ENCODE measurements around the gene TMEM17. TPM values are rescaled to one million over a fixed set of nuclear protein-coding genes. Genes with fewer than 3 reads are reported as not detected.

Gene TMEM17
- total and polyA plus RNA-seq, 9 donors: 0.94 to 3.0 (median 2.3) TPM

GRCh38 chr2:62545261-62545660, 39.3 kb upstream of the TMEM17 start:
- H3K27ac ChIP-seq: no peak overlapping the region
- intact Hi-C loops (cut with DNase I): no loop called here
- WGBS, 3 donors: 95 to 99% (median 96%) methylated on average over 6 of the region's 6 CpGs
- H3K4me1 ChIP-seq (ENCODE audit: insufficient read depth): no peaks in the 10 kb centered on the region
- no peak overlapping the region for H3K4me3 ChIP-seq
- DNase-seq: no peak
- H3K27me3 ChIP-seq: no peaks in the 10 kb centered on the region
- TF ChIP-seq POLR2A (IDR thresholded peaks at IDR 0.05) (no peak), EP300 (IDR thresholded peaks at IDR 0.05) (no peak)
- TF ChIP-seq, protein P1, sequence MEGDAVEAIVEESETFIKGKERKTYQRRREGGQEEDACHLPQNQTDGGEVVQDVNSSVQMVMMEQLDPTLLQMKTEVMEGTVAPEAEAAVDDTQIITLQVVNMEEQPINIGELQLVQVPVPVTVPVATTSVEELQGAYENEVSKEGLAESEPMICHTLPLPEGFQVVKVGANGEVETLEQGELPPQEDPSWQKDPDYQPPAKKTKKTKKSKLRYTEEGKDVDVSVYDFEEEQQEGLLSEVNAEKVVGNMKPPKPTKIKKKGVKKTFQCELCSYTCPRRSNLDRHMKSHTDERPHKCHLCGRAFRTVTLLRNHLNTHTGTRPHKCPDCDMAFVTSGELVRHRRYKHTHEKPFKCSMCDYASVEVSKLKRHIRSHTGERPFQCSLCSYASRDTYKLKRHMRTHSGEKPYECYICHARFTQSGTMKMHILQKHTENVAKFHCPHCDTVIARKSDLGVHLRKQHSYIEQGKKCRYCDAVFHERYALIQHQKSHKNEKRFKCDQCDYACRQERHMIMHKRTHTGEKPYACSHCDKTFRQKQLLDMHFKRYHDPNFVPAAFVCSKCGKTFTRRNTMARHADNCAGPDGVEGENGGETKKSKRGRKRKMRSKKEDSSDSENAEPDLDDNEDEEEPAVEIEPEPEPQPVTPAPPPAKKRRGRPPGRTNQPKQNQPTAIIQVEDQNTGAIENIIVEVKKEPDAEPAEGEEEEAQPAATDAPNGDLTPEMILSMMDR (IDR thresholded peaks at IDR 0.05): no peak
- no peaks in the 10 kb centered on the region for H3K36me3 ChIP-seq
- H3K9me3 ChIP-seq: no peaks in the 10 kb centered on the region

DNA sequence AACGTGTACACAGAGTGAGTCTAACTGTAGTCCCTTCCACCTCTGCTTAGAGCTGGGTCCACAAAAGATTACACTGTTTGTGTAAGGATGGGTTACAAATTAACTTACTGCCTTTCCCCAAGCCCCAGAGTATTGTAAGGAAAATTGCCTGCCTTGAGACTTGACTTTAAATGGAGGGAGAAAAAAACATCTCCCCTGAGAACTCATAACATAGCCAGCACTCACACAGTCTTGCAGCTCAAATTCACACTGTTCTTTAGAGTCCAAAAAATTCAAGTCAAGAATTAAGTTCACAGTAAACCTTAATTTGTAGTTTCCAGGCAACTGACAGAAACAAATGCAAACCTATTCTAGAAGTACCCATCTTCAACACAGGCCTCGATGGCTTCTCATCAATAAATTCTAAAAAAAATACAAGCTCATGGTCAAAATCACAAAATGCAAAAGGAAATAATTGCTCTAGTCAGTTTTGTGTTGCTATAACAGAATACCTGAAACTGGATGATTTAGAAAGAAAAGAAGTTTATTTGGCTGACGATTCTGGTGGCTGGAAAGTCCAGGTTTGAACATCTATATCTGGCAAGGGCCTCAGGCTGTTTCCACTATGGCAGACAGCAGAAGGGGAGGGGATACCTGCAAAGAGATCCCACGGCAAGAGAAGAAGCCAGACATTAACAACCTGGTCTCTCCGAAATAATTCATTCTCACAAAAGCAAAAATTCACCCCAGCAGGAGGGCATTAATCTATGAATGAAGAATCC, 34.6 kb upstream of the TMEM17 start:
- H3K36me3 ChIP-seq: no peaks in the 10 kb centered on the region
- H3K27ac ChIP-seq: no peak overlapping the region
- WGBS, 3 donors: 85 to 88% (median 86%) methylated on average over 5 of the region's 5 CpGs

DNA sequence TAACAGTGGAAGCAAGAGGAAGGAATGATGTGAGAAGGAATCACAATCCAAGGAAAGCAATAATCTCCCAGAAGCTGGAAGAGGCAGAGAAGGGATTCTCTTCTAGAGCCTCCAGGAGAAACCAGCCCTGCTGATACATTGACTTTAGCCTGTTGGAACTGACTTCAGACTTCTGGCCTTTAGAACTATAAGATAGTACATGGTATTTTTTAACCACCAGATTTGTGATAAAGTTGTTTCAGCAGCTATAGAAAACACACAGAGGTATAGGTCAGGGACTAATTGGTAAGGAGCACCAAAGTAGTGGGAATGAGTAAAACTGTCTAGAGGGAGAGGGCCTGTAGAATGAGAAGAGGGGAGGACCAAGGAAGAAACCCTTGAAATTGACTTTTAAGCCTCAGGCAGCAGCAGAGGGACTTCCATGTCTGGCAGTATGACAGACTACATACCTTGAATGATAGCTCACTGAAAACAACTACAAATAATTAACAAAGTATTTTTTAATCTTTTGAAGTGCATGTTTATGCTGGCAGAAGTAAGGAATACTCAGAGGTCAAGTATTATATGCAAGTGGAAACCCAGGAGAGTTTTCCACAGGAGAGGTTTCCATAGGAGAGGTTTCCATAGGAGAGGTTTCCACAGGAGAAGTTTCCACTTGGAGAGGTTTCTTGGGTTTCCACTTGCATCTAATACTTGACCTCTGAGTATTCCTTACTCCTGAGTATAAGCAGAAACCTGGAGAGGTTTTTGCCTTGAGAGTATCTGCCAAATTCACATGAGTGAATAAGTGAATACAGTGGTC, 33.8 kb upstream of the TMEM17 start:
- no peak overlapping the region for H3K4me3 ChIP-seq
- no peak for DNase-seq
- no peaks in the 10 kb centered on the region for H3K27me3 ChIP-seq
- intact Hi-C loops (cut with DNase I): no loop called here
- no peaks in the 10 kb centered on the region for H3K36me3 ChIP-seq
- H3K4me1 ChIP-seq (ENCODE audit: insufficient read depth): no peaks in the 10 kb centered on the region
- no peak overlapping the region for H3K27ac ChIP-seq
- TF ChIP-seq EP300 (IDR thresholded peaks at IDR 0.05) (no peak), POLR2A (IDR thresholded peaks at IDR 0.05) (no peak)
- TF ChIP-seq, protein P1 (IDR thresholded peaks at IDR 0.05): no peak
- no peaks in the 10 kb centered on the region for H3K9me3 ChIP-seq

More for the DNA sequence above, 34.6 kb upstream of the TMEM17 start:
- Histone ChIP-seq H3K9me3 (no peaks in the 10 kb centered on the region), H3K27me3 (no peaks in the 10 kb centered on the region), H3K4me1 (ENCODE audit: insufficient read depth) (no peaks in the 10 kb centered on the region), H3K4me3 (no peak overlapping the region)
- intact Hi-C loops (cut with DNase I): no loop called here
- TF ChIP-seq EP300 (IDR thresholded peaks at IDR 0.05) (no peak), POLR2A (IDR thresholded peaks at IDR 0.05) (no peak)
- TF ChIP-seq, protein P1 (IDR thresholded peaks at IDR 0.05): no peak
- DNase-seq: no peak

DNA sequence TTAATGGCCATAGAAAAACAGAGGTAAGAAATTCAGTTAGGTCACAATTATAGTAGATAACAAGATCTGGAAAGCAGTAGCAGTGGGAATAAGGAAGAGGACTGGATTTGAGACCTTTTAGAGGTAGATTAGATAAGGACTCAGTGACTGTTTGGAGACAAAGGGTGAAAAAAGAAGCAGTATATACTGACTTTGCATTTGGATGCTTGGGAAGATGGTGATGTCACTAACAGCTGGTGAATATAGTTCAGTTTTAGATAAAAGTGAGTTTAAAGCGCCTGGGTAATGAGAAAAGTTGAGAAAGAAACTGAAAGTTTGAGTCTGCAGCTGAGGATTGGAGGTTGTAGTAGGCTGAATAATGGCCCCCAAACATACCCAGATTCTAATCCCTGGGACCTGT, 32.8 kb upstream of the TMEM17 start:
- intact Hi-C loops (cut with DNase I): no loop called here
- Histone ChIP-seq H3K27ac (no peak overlapping the region), H3K9me3 (no peaks in the 10 kb centered on the region), H3K4me1 (ENCODE audit: insufficient read depth) (no peaks in the 10 kb centered on the region), H3K4me3 (no peak overlapping the region), H3K36me3 (no peaks in the 10 kb centered on the region), H3K27me3 (no peaks in the 10 kb centered on the region)
- TF ChIP-seq, protein P1 (IDR thresholded peaks at IDR 0.05): no peak
- TF ChIP-seq POLR2A (IDR thresholded peaks at IDR 0.05) (no peak), EP300 (IDR thresholded peaks at IDR 0.05) (no peak)
- 93 to 97% (median 94%) methylated on average over 1 of the region's 1 CpG for WGBS, 3 donors
- no peak for DNase-seq

Data from ovary (tissue), 9 donors.